Keratinocyte (primary cell): ENCODE data around the gene DTNB. TPM values are rescaled to one million over a fixed set of nuclear protein-coding genes. Genes with fewer than 3 reads are reported as not detected.

Experiments used
- DNase-seq: peaks from one replicate; pipeline ENCODE4 v3.0.0-alpha.2; 2011; ENCODE audit warnings: low read depth, missing footprints, low spot score
- FAIRE-seq: peaks from 2 replicates; lab custom pipeline; 2011; peaks lifted over from hg19 to GRCh38; lab: Jason Lieb, UNC
- H2AFZ ChIP-seq: 2 replicates; pipeline ENCODE4 v1.6.0; 2012; ENCODE audit warnings: low read length, control low read depth, inconsistent platforms; ENCODE audit not compliant: control insufficient read depth
- H3K27ac ChIP-seq: 2 replicates; pipeline ENCODE4 v1.5.1; 2011; ENCODE audit warnings: low read length; ENCODE audit not compliant: control insufficient read depth, insufficient read depth
- H3K27me3 ChIP-seq: 3 replicates; pipeline ENCODE4 v1.6.0; 2011; ENCODE audit warnings: low read length; ENCODE audit not compliant: control insufficient read depth, insufficient read depth; ENCODE audit errors: extremely low read depth
- H3K36me3 ChIP-seq, 2 experiments: 2 replicates in 1 of 2; 3 replicates in 1 of 2; pipeline ENCODE4 v1.5.1; 2011; ENCODE audit warnings: low read length in 2 of 2, mild to moderate bottlenecking in 1 of 2; ENCODE audit not compliant: control insufficient read depth in 2 of 2, insufficient read depth in 2 of 2; ENCODE audit errors: extremely low read depth in 1 of 2
- H3K4me1 ChIP-seq: 3 replicates; pipeline ENCODE4 v1.5.1; 2011; ENCODE audit warnings: low read length; ENCODE audit not compliant: control insufficient read depth, insufficient read depth; ENCODE audit errors: extremely low read depth
- H3K4me2 ChIP-seq: 3 replicates; pipeline ENCODE4 v1.6.0; 2011; ENCODE audit warnings: low read depth, low read length; ENCODE audit not compliant: control insufficient read depth, insufficient read depth; ENCODE audit errors: extremely low read depth
- H3K4me3 ChIP-seq, 3 experiments: fragments of 200-600 bp in 1 of 3; sonication (generic) in 1 of 3; 2 replicates in 2 of 3; 3 replicates in 1 of 3; pipeline ENCODE4 v1.5.1; 2011 to 2016; ENCODE audit warnings: low read length in 3 of 3, mild to moderate bottlenecking in 3 of 3, control low read depth in 2 of 3, inconsistent platforms in 1 of 3, low read depth in 1 of 3, mixed read lengths in 1 of 3, mixed run types in 1 of 3, moderate library complexity in 1 of 3; ENCODE audit not compliant: control insufficient read depth in 2 of 3, insufficient read depth in 2 of 3; ENCODE audit errors: extremely low read depth in 1 of 3
- H3K79me2 ChIP-seq: 2 replicates; pipeline ENCODE4 v1.6.0; 2012; ENCODE audit warnings: low read length; ENCODE audit not compliant: control insufficient read depth, insufficient read depth
- H3K9ac ChIP-seq: 3 replicates; pipeline ENCODE4 v1.6.0; 2011; ENCODE audit warnings: low read length; ENCODE audit not compliant: control insufficient read depth, insufficient read depth; ENCODE audit errors: extremely low read depth
- H3K9me1 ChIP-seq: 3 replicates; pipeline ENCODE4 v1.6.0; 2011; ENCODE audit warnings: low read length; ENCODE audit not compliant: control insufficient read depth, insufficient read depth; ENCODE audit errors: extremely low read depth
- H3K9me3 ChIP-seq: 2 replicates; pipeline ENCODE4 v1.5.1; 2012; ENCODE audit warnings: low read depth, low read length; ENCODE audit not compliant: control insufficient read depth
- H4K20me1 ChIP-seq: 3 replicates; pipeline ENCODE4 v1.6.0; 2011; ENCODE audit warnings: low read length; ENCODE audit not compliant: control insufficient read depth, insufficient read depth; ENCODE audit errors: extremely low read depth
- CTCF ChIP-seq, 3 experiments: IDR thresholded peaks in 1 of 3; conservative IDR thresholded peaks in 1 of 3; optimal IDR thresholded peaks in 1 of 3; 2 replicates in 2 of 3; 3 replicates in 1 of 3; pipeline versions ENCODE3 to v1.5.1; 2011; ENCODE audit warnings: low read length in 3 of 3, mild to moderate bottlenecking in 3 of 3, moderate library complexity in 2 of 3, control low read depth in 1 of 3, inconsistent platforms in 1 of 3; ENCODE audit not compliant: insufficient read depth in 2 of 3; ENCODE audit errors: extremely low read depth in 1 of 3
- EZH2 ChIP-seq: IDR thresholded peaks from one replicate; pipeline ENCODE4 v1.6.1; 2012; ENCODE audit warnings: inconsistent platforms, mild to moderate bottlenecking, low read length, moderate library complexity
- dilution Hi-C: fragments of 300-500 bp; cut with MboI; formaldehyde crosslinking; loops from one replicate; pipeline ENCODE4 v1.7.0; 2020; ENCODE audit warnings: low sequenced_read_pairs; ENCODE audit not compliant: extremely low pct_ligation_motif_present
- polyA plus RNA-seq, 5 experiments: library from polyadenylated mRNA; depleted of rRNA in 3 of 5; stranded (reverse) in 3 of 5; stranded (forward) in 1 of 5; unstranded in 1 of 5; fragments of >200 nt; gene quantifications; 1 replicate in 1 of 5; 2 replicates in 3 of 5; 3 replicates in 1 of 5; pipeline versions ENCODE4 v1.2.1 to v1.2.3, GENCODE V29; 2011 to 2012; ENCODE audit warnings: missing spikeins in 2 of 5, low read depth in 1 of 5, low replicate concordance in 1 of 5

The DTNB gene
- polyA plus RNA-seq, 1 donor (not counting 4 experiments of a cell fraction or from before 2014, with no cell fraction given), result 31.5 TPM

- Histone ChIP-seq H3K79me2 (no peaks in the 10 kb centered on the region), H3K4me2 (no peak overlapping the region), H3K4me3 (no peak overlapping the region), H3K27me3 (no peaks in the 10 kb centered on the region), H3K9me1 (no peaks in the 10 kb centered on the region), H3K27ac (no peak overlapping the region), H3K9ac (no peak overlapping the region), H2AFZ (no peak overlapping the region), H3K36me3 (peaks cover 0 to 5% of the 10 kb centered on the region in 2 experiments), H4K20me1 (no peaks in the 10 kb centered on the region), H3K9me3 (no peaks in the 10 kb centered on the region), H3K4me1 (peaks cover 26% of the 10 kb centered on the region)
- TF ChIP-seq EZH2, result no peak
- TF ChIP-seq CTCF (optimal IDR thresholded peaks at IDR 0.05 in 1 of 3, IDR thresholded peaks at IDR 0.05 in 1 of 3, conservative IDR thresholded peaks at IDR 0.05 in 1 of 3; ENCODE audit: extremely low read depth in 1 of 3, insufficient read depth in 2 of 3, low read length in 3 of 3), result no peak
- no peak for DNase-seq
- FAIRE-seq, result no peak
- dilution Hi-C loops, result no loop called here
These were observed 194.6 kb downstream of the DTNB start for GRCh38 chr2:25478736-25479135.

- DNase-seq (no peak), FAIRE-seq (no peak)
- no peak for TF ChIP-seq EZH2
- no peak for TF ChIP-seq CTCF (optimal IDR thresholded peaks at IDR 0.05 in 1 of 3, IDR thresholded peaks at IDR 0.05 in 1 of 3, conservative IDR thresholded peaks at IDR 0.05 in 1 of 3; ENCODE audit: extremely low read depth in 1 of 3, insufficient read depth in 2 of 3, low read length in 3 of 3)
These were observed 199.5 kb downstream of the DTNB start for GRCh38 chr2:25473758-25474340.

More at GRCh38 chr2:25473758-25474340, 199.5 kb downstream of the DTNB start:
- no peak overlapping the region for H3K27ac ChIP-seq
- H3K27me3 ChIP-seq, result no peaks in the 10 kb centered on the region
- H2AFZ ChIP-seq, result no peak overlapping the region
- H3K9me1 ChIP-seq, result no peaks in the 10 kb centered on the region
- dilution Hi-C loops, result no loop called here
- no peaks in the 10 kb centered on the region for H3K9me3 ChIP-seq
- H3K36me3 ChIP-seq, result peaks cover 0 to 4% of the 10 kb centered on the region in 2 experiments
- no peak overlapping the region for H3K4me3 ChIP-seq
- H4K20me1 ChIP-seq, result no peaks in the 10 kb centered on the region
- no peaks in the 10 kb centered on the region for H3K79me2 ChIP-seq
- no peak overlapping the region for H3K4me2 ChIP-seq
- no peaks in the 10 kb centered on the region for H3K4me1 ChIP-seq
- no peak overlapping the region for H3K9ac ChIP-seq
